Measurements from ENCODE around the gene SFMBT2. TPM values are rescaled to one million over a fixed set of nuclear protein-coding genes. Genes with fewer than 3 reads are reported as not detected.

Gene SFMBT2
- total and polyA plus RNA-seq, 2 of the 4 experiments (the other 2 are of a cell fraction): 0.70 to 1.3 TPM

GRCh38 chr10:7133278-7133677, 277.6 kb downstream of the SFMBT2 start:
- H3K9me3 ChIP-seq (ENCODE audit: control insufficient read depth, insufficient read depth, low read length): peaks cover 1% of the 10 kb centered on the region; the same call in 1 of the 2 replicates

More at GRCh38 chr10:7133278-7133677, 277.6 kb downstream of the SFMBT2 start:
- ChIA-PET POLR2A (ENCODE audit: unreplicated experiment) (no interaction called here), CTCF (no interaction called here)
- H2BK5ac ChIP-seq (ENCODE audit: low read depth, low read length, poor library complexity, severe bottlenecking): no peak overlapping the region
- no peak overlapping the region for H3K14ac ChIP-seq (replicated peaks; ENCODE audit: low read depth, low read length)
- H2BK20ac ChIP-seq (ENCODE audit: low read depth, low read length): no peak overlapping the region
- ATAC-seq (ENCODE audit: low read depth) (no peak), DNase-seq (no peak)
- H3K27ac ChIP-seq (ENCODE audit: insufficient read depth, low read length): no peak overlapping the region
- H3K56ac ChIP-seq (ENCODE audit: extremely low read depth, insufficient read depth, low read length): no peak overlapping the region
- in situ Hi-C loops (cut with MboI; ENCODE audit: low sequenced_read_pairs) (no loop called here), intact Hi-C loops (cut with micrococcal nuclease) (no loop called here), dilution Hi-C loops (cut with HindIII; ENCODE audit: low sequenced_read_pairs, unreplicated experiment) (no loop called here)
- H3K23ac ChIP-seq (ENCODE audit: low read depth, low read length): no peak overlapping the region
- H3K4me1 ChIP-seq (ENCODE audit: control insufficient read depth, insufficient read depth, low read length): no peaks in the 10 kb centered on the region
- H3K9me1 ChIP-seq (ENCODE audit: insufficient read depth, low read length): no peaks in the 10 kb centered on the region
- H4K5ac ChIP-seq (ENCODE audit: low read depth, low read length): no peak overlapping the region
- no peak overlapping the region for H4K8ac ChIP-seq (ENCODE audit: low read depth in 2 of 2, low read length in 2 of 2)
- 82% methylated on average over 5 of the region's 11 CpGs; no CpG with 5 or more reads in 1 of the 2 experiments for WGBS, 2 experiments (ENCODE audit: extremely low coverage in 2 of 2, insufficient read length in 1 of 2)
- no peak overlapping the region for H3K4me3 ChIP-seq (ENCODE audit: insufficient read depth, low read depth, low read length)
- H2BK15ac ChIP-seq (ENCODE audit: low read depth, low read length): no peak overlapping the region
- no peak overlapping the region for H3K4ac ChIP-seq (ENCODE audit: low read depth, low read length)
- no peaks in the 10 kb centered on the region for H3K79me1 ChIP-seq (ENCODE audit: low read depth in 1 of 2, low read length in 2 of 2)
- H3K36me3 ChIP-seq (ENCODE audit: control insufficient read depth, insufficient read depth, low read length): no peaks in the 10 kb centered on the region
- TF ChIP-seq CEBPB (IDR thresholded peaks at IDR 0.05; ENCODE audit: low read depth, low read length) (no peak), MAFK (IDR thresholded peaks at IDR 0.05; ENCODE audit: low read depth, low read length) (no peak), NFE2L2 (IDR thresholded peaks at IDR 0.05; ENCODE audit: low read depth, low read length) (no peak), MXI1 (IDR thresholded peaks at IDR 0.05; ENCODE audit: borderline replicate concordance, low read depth, low read length) (no peak), RFX5 (IDR thresholded peaks at IDR 0.05; ENCODE audit: low read depth, low read length) (no peak), ELK1 (IDR thresholded peaks at IDR 0.05; ENCODE audit: borderline replicate concordance, low read depth, low read length) (no peak), SMC3 (IDR thresholded peaks at IDR 0.05; ENCODE audit: low read depth, low read length) (no peak), RCOR1 (IDR thresholded peaks at IDR 0.05; ENCODE audit: insufficient replicate concordance, low read length) (no peak)
- BruUV-seq (replicated peaks): no TSS peak
- no peaks in the 10 kb centered on the region for H3K27me3 ChIP-seq (ENCODE audit: control insufficient read depth, insufficient read depth, low read length)
- H3K9ac ChIP-seq (ENCODE audit: low read depth, low read length): no peak overlapping the region
- no peak overlapping the region for H3K18ac ChIP-seq (ENCODE audit: low read depth, low read length)
- H4K91ac ChIP-seq (ENCODE audit: insufficient read depth, low read depth, low read length): no peak overlapping the region
- no peak overlapping the region for H3K4me2 ChIP-seq (ENCODE audit: low read depth, low read length)
- H4K20me1 ChIP-seq (ENCODE audit: insufficient read depth, low read length): no peaks in the 10 kb centered on the region
- no peak overlapping the region for H2BK120ac ChIP-seq (ENCODE audit: low read depth, low read length)
- H2AFZ ChIP-seq (replicated peaks; ENCODE audit: low read length, poor library complexity): no peak overlapping the region
- no peak overlapping the region for H2AK9ac ChIP-seq (replicated peaks; ENCODE audit: low read depth, low read length, poor library complexity)
- no peak overlapping the region for H2AK5ac ChIP-seq (ENCODE audit: low read depth, low read length)

Measured in IMR-90 (cell line).